AG09319 (cell line): ENCODE results near the gene COPRS.
"Not testable (repeated sequence)": the region's sequence is repeated elsewhere in the genome, so short reads cannot be mapped to it uniquely, and the experiment has no call there.

Source experiments
- DNase-seq: peaks from one replicate; pipeline ENCODE4 v3.0.0-alpha.2; 2010; ENCODE audit warnings: low read depth; ENCODE audit errors: extremely low read depth
- CTCF ChIP-seq: IDR thresholded peaks from 2 replicates; pipeline ENCODE4 v1.5.1; 2011; ENCODE audit warnings: low read depth, mild to moderate bottlenecking, inconsistent platforms, low read length, moderate library complexity

Gene COPRS

DNA sequence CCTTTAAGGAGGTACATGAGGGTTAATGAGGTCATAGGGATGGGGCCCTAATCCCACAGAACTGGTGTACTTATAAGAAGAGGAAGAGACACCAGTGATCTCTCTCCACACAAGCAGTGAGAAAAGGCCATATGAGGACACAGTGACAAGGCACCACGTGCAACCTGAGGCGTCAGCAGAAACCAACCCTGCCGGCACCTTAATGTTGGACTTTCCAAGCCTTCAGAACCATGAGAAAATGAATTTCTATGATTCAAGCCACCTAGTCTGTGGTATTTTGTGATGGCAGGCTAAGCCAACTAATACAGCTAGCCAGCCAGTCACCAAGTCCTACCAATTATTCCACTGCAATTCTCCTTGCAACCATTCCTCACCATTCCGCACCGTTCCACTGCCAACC lies 39.5 kb downstream of the COPRS start:
- no peak for TF ChIP-seq CTCF

GRCh38 chr17:31818863-31819262 lies 40.2 kb downstream of the COPRS start:
- not testable (repeated sequence) for DNase-seq

More for the DNA sequence above, 39.5 kb downstream of the COPRS start:
- no peak for DNase-seq

DNA sequence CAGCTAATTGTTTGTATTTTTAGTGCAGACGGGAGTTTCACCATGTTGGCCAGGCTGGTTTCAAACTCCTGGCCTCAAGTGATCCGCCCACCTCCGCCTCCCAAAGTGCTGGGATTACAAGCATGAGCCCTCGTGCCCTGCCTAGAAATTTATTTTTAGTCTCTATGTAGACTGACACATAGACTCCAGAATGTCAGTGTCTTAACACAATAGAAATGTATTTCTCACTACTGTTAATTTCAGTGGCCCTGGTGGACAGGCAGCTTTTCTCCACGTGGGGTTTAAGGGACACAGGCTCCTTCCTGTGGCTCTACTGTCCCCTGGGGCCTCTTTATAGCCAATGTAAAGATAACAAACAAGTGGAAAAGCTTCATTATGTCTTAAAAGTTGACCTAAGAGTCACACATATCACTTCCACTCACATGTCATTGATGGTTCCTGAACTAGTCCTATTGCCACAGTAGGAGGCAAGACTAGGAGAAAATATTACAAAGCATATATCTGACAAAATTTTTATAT lies 43.8 kb downstream of the COPRS start:
- TF ChIP-seq CTCF: no peak

DNA sequence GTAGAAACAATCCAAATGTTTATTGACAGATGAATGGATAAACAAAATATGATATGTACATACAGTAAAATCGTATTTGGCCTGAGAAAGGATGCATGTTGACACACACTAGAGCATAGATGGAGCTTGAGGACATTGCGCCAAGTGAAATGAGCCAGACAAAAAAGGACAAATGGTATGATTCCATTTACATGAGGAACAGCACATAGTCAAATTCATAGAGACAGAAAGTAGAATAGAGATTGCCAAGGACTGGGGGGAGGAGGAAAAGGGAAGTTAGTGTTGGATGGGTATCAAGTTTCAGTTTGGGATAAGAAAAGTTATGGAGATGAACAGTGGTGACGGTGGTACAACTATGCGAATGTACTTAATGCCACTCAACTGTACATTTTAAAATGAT lies 47.9 kb downstream of the COPRS start:
- no peak for DNase-seq
- TF ChIP-seq CTCF: no peak

More for the DNA sequence above, 43.8 kb downstream of the COPRS start:
- no peak for DNase-seq

DNA sequence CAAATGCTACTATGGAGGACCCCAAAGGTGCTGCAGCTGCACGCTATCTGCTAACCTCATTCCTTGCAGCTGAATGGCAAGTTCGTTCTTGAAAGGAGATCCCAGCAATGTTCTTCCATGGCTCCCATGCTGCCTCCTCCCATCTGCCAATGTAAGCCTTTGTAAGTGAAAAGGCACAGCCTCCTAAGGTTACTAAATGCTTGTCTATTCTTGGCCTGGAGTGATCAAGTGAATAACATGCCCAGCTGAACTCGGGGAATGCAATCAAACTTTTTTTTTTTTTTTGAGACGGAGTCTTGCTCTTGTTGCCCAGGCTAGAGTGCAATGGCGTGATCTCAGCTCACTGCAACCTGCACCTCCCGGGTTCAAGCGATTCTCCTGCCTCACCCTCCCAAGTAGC lies 49.2 kb downstream of the COPRS start:
- not testable (repeated sequence) for DNase-seq

DNA sequence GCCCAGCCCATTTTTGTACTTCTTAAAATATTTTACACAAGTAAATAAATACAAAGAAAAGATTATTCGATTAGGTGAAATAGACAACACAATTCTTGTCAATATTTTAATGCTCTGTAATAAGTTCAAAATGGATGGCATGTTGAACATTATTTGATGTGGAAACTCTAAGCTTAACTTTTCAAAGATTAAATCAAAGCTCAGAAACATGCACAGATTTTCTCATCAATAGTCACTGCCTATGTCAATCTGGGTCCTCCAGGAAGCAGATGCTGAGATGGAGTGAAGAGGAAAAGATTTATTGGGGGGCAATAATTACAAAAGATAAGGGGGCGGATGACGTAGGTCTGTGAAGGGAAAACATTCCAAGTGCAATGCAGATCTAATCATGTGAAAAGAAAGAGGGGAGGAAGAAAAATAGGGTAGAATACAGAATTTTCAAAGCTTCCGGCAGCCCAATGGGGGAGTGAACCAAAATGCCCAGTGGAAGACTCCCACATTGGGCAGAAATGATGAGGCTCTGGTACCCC lies 50.5 kb downstream of the COPRS start:
- no peak for DNase-seq
- TF ChIP-seq CTCF: no peak

GRCh38 chr17:31807846-31808245 lies 51.2 kb downstream of the COPRS start:
- DNase-seq: no peak
- no peak for TF ChIP-seq CTCF

GRCh38 chr17:31806921-31807320 lies 52.1 kb downstream of the COPRS start:
- DNase-seq: no peak
- TF ChIP-seq CTCF: no peak
